Stimulated activated CD4-positive, alpha-beta T cell treated with anti-CD3 and anti-CD28 coated beads, Interleukin-15, amount 100 ng/mL, for 1 hour (primary cell): ENCODE results near the gene ARMC12.
"Not testable (repeated sequence)": the region's sequence is repeated elsewhere in the genome, so short reads cannot be mapped to it uniquely, and the experiment has no call there.

Experiments used
- DNase-seq, 2 donors: peaks; one replicate each; pipeline ENCODE4 v3.0.0-alpha.2; 2020; ENCODE audit warnings: low read depth in 1 of 2, low spot score in 1 of 2

The ARMC12 gene

DNA sequence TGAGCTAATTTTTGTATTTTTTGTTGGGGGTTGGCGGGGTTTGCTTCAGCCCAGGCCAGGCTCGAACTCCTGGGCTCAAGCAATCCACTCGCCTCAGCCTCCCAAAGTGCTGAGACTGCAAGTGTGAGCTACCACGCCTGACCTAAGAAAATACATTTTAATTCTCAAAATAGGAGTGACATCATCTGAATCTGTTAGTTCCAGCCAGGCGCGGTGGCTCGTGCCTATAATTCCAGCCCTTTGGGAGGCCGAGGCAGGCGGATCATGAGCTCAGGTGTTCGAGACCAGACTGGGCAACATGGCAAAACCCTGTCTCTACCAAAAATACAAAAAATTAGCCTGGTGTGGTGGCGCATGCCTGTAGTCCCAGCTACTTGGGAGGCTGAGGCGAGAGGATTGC, 2.5 kb upstream of the ARMC12 start:
- DNase-seq = not testable (repeated sequence)

- DNase-seq = no peak
Measured at GRCh38 chr6:35735452-35735851, 1.4 kb upstream of the ARMC12 start.

DNA sequence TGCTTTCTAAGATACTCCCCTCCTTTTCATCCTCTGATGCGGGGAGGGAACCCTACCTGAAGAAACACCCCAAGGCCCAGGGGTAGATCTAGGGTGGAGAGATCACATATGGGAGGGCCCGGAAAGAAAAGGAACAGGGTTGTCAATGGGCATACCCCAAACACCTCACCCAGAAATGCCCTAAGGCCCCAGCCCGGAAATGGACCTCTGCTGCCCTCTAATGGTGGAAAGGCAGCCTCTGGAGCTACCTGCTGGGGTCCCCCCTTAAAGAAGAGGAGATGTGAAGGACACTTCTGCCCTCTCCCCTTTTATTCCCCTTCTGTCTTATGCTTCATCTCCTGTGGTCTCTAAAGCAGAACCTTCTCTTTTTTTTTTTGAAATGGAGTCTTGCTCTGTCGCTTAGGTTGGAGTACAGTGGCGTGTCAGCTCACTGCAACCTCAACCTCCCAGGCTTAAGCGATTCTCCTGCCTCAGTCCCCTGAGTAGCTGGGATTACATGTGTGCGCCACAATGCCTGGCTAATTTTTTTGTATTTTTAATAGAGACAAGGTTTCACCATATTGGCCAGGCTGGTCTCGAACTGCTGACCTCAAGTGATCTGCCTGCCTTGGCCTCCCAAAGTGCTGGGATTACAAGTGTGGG, 458 bp upstream of the ARMC12 start:
- peak; percentile 71 to 76 for DNase-seq

- no peak for DNase-seq
Measured at GRCh38 chr6:35737413-35738211, 780 bp downstream of the ARMC12 start.

DNA sequence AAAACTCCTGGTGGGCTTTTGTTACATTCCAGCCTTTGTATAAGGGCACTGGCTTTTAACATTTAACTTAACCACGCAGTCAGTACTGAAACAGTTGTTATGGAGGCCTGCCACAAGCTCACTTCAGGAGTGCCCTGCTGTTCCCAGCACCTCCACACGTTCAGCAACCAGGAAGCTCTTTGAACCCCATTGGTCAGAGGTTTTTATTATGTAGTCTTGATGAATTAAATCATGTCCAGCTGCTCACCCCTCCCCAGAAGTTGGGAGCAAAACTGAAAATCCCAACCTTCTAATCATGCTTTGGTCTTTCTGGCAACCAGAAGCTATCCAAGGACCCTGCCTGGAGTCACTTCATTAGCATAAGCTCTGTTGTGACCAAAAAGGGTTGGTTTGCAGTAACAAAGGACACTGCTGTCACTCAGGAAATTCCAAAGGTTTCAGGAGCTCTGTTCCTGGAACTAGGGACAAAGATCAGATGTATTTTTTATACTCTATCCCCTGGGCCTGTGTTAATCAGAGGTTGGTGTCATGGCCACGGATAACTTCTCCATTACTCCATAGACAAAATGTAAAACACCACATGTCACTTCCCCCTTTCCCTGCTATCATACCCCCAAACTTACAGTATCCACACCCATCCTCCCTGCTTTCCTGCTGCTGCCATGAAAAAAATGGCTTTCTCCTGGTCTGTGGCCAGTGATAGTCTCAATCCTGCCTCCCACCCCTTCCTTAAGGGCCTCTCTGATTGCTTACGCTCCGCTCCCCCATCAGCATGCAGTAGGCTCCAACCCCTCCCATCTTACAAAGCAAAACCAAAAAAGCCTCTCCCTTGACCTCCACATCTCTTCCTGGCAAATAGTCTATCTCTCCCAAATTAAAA, 3.1 kb downstream of the ARMC12 start:
- DNase-seq = no peak

DNA sequence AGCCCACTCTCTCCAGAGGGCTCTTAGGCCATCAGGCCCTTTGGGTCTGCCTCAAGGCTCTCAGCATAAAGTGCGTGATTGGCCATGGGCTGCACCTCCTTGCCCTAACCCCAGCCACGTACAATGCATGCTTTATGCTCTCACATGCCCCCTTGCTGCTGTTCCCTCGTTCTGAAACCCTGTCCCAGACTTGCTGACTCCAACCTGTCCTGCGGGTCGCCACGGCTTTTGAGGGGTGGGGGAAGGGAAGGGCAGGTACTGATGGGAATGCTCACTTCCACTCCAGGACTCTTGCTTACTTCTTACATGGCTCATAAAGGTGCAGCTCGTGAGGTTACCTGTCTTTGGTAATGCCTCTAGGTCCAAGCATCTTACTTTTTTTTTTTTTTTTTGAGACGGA, 6.0 kb downstream of the ARMC12 start:
- DNase-seq = no peak

- no peak for DNase-seq
Measured at GRCh38 chr6:35745509-35745908, 8.7 kb downstream of the ARMC12 start.

DNA sequence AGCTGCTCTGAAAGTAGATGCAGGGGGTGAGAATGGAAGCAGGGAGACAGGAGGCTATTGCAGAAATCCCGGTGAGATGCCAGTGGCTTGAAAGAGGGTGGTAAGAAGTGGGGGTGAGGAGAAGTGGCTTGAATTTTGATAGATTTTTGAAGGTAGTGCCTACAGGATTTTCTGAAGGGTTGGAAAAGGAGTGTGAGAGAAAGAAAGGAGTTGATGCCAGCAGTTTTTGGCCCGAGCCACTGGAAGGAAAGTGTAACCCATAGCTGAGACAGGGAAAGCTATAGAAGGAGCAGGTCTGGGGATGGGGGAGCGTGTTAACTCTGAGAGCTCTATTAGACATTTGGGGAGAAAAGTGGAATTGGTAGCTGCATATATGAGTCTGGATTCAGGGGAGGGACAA, 9.7 kb downstream of the ARMC12 start:
- DNase-seq = no peak

- no peak for DNase-seq
Measured at GRCh38 chr6:35747877-35748276, 11.0 kb downstream of the ARMC12 start.

GRCh38 chr6:35750557-35750956, 13.7 kb downstream of the ARMC12 start:
- DNase-seq = no peak

GRCh38 chr6:35751594-35751993, 14.8 kb downstream of the ARMC12 start:
- no peak for DNase-seq

DNA sequence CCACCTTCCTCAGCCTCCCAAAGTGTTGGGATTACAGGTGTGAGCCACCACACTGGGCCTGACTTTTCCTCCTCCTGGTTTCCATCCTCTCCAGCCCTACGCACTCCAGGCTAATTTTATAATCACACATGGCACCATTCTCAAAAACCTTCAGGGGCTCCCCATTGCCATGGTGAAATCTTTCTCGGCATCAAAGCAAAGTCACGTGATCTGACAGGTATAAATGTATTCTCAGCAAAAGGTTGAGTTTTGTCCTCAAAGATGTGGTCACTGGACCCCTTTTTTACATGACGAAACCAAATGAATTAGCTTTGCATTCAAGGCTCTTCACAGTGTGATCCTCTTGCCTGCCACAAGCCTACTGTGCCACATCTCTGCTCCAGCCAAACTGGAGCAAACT, 15.5 kb downstream of the ARMC12 start:
- DNase-seq = no peak

GRCh38 chr6:35754452-35755277, 17.8 kb downstream of the ARMC12 start:
- DNase-seq = no peak

GRCh38 chr6:35755278-35755924, 18.6 kb downstream of the ARMC12 start:
- no peak for DNase-seq

DNA sequence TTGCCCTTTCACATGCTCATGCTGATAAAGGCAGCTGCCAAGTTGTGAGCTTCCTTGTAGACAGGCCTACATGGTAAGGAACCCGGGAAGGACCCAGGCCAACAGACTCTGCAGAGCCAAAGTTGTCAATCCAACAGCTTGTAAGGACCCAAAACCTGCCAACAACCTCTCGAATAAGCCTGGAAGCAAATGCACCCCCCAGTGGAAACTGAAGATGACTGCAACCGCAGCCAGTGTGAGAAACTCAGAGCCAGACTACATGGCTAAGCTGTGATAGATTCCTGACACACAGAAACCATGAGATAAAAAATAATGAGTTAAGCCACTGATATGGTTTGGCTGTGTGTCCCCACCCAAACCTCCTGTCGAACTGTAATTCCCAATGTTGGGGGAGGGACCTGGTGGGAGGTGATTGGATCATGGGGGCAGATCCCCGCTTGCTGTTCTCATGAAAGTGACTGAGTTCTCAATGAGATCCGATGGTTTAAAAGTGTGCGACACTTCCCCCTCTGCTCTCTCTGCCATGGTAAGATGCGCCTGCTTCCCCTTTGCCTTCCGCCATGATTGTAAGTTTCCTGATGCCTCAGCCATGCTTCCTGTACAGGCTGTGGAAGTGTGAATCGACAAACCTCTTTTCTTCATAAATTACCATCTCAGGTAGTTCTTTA, 20.8 kb downstream of the ARMC12 start:
- DNase-seq = no peak

GRCh38 chr6:35759426-35759825, 22.6 kb downstream of the ARMC12 start:
- no peak for DNase-seq

- DNase-seq = no peak
Measured at GRCh38 chr6:35765739-35766138, 28.9 kb downstream of the ARMC12 start.

- DNase-seq = no peak
Measured at GRCh38 chr6:35769211-35769610, 32.4 kb downstream of the ARMC12 start.

- no peak for DNase-seq
Measured at GRCh38 chr6:35771343-35771627, 34.5 kb downstream of the ARMC12 start.

GRCh38 chr6:35774116-35774794, 37.4 kb downstream of the ARMC12 start:
- no peak for DNase-seq
